ENCODE measurements around the gene RBM15B. TPM values are rescaled to one million over a fixed set of nuclear protein-coding genes. Genes with fewer than 3 reads are reported as not detected.

Gene RBM15B
- total RNA-seq, 1 donor from 2014 or later = 11.8 TPM

GRCh38 chr3:51408813-51409212, 17.7 kb downstream of the RBM15B start:
- intact Hi-C loops (cut with DNase I) = no loop called here
- DNase-seq (ENCODE audit: missing footprints) (no peak), ATAC-seq (no peak)

DNA sequence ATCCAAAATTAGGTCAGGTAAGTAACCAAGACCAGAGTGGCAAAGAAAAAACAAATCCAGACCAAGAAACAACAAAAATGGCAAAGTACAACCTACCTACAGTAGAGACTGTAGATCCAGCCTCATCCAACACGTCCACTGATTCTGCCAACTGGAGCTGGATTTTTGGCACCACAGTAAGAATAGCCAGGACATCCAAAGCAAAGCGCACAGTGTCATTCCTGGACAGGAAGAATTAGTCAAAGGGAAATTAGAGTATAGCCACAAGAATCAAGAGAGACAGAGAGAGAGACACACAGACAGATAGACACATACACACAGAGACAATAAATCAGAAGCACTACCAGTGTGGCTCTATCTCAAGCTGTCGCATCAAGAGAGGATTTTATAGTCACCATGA, 31.1 kb downstream of the RBM15B start:
- intact Hi-C loops (cut with DNase I) = no loop called here
- DNase-seq (ENCODE audit: missing footprints) (no peak), ATAC-seq (no peak)

- ATAC-seq (no peak), DNase-seq (ENCODE audit: missing footprints) (no peak)
- intact Hi-C loops (cut with DNase I) = no loop called here
Observed at GRCh38 chr3:51426921-51427320, 35.8 kb downstream of the RBM15B start.

- intact Hi-C loops (cut with DNase I) = no loop called here
- ATAC-seq (no peak), DNase-seq (ENCODE audit: missing footprints) (no peak)
Observed at GRCh38 chr3:51429138-51429537, 38.1 kb downstream of the RBM15B start.

DNA sequence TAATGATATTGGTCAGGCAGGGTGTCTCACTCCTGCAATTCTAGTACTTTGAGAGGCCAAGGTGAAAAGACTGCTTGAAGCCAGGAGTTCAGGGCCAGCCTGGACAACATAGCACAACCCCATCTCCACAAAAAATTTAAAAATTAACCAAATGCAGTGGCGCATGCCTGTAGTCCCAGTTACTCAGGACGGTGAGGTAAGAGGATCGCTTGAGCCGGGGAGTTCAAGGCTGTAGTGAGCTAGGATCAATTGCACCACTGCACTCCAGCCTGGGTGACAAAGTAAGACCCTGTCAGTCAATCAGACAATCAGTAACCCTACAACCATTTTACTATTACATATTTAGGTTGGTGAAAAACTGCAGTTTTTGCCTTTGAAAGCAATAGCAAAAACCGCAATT, 43.0 kb downstream of the RBM15B start:
- DNase-seq (ENCODE audit: missing footprints) = no peak
- ATAC-seq = no peak
- intact Hi-C loops (cut with DNase I) = no loop called here

DNA sequence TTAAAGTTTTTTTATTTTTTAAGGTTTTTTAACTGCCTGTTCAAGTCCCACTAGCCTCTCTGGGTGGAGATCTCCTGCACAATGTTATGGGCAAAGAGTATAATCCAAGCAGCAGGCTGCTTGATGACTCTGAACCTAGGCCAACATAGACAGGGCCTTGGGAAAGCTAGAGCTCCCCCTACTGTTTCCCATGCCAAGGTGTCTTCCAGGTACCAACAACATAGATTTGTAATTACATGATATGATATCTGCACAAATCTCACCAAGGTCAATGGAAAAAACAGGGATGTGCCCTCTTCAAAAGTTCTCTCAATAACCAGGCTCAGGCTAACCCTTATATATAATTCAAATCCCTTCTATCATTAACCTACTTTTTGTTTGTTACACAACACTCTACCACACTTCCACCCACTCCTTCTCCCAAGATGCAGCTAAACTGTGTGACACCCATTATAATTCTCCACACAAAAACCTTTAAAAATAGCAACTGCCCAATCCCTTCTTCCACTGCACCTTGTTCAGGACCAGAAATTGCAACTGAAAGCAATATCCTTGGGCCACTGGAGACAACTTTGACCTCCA, 43.8 kb downstream of the RBM15B start:
- intact Hi-C loops (cut with DNase I) = no loop called here
- no peak for ATAC-seq
- no peak for DNase-seq (ENCODE audit: missing footprints)

DNA sequence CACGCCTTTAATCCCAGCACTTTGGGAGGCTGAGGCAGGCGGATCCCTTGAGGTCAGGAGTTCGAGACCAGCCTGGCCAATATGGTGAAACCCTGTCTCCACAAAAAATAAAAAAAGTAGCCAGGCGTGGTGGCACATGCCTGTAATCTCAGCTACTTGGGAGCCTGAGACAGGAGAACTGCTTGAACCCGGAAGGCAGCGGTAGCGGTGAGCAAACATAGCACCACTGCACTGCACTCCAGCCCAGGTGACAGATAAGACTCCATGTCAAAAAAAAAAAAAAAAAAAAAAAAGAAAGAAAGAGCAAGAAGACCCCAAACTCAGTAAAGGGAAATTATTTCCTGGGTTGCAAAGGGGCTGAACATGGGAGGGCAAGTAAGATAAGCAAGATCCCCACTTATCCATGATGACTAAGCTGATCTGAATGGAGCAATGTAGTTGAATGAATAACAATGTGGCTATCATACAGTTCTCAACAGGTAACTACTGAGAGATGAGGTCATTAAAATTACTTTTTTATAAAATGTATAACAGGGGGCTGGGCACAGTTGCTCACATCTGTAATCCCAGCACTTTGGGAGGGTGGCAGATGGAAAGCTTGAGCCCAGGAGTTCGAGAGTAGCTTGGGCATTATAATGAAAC, 46.0 kb downstream of the RBM15B start:
- DNase-seq (ENCODE audit: missing footprints) (no peak), ATAC-seq (no peak)
- intact Hi-C loops (cut with DNase I) = no loop called here

GRCh38 chr3:51441282-51442030, 50.4 kb downstream of the RBM15B start:
- ATAC-seq (no peak), DNase-seq (ENCODE audit: missing footprints) (no peak)
- intact Hi-C loops (cut with DNase I) = no loop called here

DNA sequence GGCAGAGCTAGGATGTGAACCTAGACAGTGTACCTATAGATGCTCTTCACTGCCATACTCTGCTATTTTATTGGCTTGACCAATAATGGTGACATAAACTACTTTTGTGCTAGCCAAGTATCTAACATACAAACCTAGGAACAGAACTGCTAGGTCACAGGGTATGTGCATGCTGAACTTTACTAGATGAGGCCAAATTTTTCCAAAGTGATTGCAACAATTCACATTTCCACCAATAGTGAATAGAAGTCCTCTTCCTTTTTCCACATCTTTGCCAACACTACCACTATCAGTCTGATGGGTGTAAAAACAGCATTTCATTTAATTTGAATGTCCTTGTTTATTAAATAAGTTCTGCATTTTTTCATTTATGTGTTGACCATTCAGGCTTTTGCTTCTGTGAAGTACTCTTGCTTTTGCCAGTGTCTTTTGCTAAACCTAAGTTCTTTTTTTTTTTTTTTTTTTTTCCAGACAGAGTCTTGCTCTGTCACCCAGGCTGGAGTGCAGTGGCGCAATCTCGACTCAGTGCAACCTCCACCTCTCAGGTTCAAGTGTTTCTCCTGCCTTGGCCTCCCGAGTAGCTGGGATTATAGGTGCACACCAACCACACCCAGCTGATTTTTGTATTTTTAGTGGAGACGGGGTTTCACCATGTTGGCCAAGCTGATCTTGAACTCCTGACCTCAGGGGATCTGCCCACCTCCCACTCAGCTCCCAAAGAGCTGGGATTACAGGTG, 54.6 kb downstream of the RBM15B start:
- no peak for ATAC-seq
- intact Hi-C loops (cut with DNase I) = no loop called here
- DNase-seq (ENCODE audit: missing footprints) = no peak

Other genes starting within 250 kb of the RBM15B start
- 46.1 TPM for gene MANF, start 6.0 kb upstream of the RBM15B start, total RNA-seq
- 15.1 TPM for gene DCAF1, start 108.7 kb downstream of the RBM15B start, total RNA-seq
- gene RAD54L2, start 147.4 kb downstream of the RBM15B start, total RNA-seq = 10.3 TPM

All from Right ventricle myocardium inferior (tissue), 1 donor.